Naive thymus-derived CD8-positive, alpha-beta T cell (primary cell): Measurements from ENCODE around the gene MEGF9. TPM values are rescaled to one million over a fixed set of nuclear protein-coding genes. Genes with fewer than 3 reads are reported as not detected.
"Not testable (repeated sequence)": the region's sequence is repeated elsewhere in the genome, so short reads cannot be mapped to it uniquely, and the experiment has no call there.

Experiments used
- ATAC-seq, 2 donors: fragments of 150-1000 bp; cut with Tn5 transposase in 1 of 2; sonication (Bioruptor Pico), chemical (Tn5 transposase) in 1 of 2; 1 replicate in 1 of 2; 2 replicates in 1 of 2; pipeline ENCODE4 v1.10.0; 2021; ENCODE audit warnings: mild to moderate bottlenecking in 2 of 2, moderate library complexity in 2 of 2
- POLR2A ChIA-PET: fragments of 350-600 bp; sonication (Branson Sonifier 250); formaldehyde crosslinking; loops from one replicate; lab custom pipeline; 2021; ENCODE audit warnings: antibody characterized with exemption; lab: Charles Lee
- DNase-seq, 10 donors: peaks; one replicate each; pipeline versions ENCODE4 v3.0.0 to v3.0.0-alpha.2; 2020 to 2022
- H3K27ac Mint-ChIP-seq, 10 donors: one replicate each; pipeline ENCODE4 v1.8.0; 2020 to 2022; ENCODE audit warnings: mild to moderate bottlenecking in 10 of 10, mixed read lengths in 10 of 10, moderate library complexity in 4 of 10, inconsistent platforms in 1 of 10
- H3K27me3 Mint-ChIP-seq, 5 donors: one replicate each; pipeline ENCODE4 v1.8.0; 2021 to 2022; ENCODE audit warnings: mixed read lengths in 5 of 5
- H3K36me3 Mint-ChIP-seq, 3 donors: one replicate each; pipeline ENCODE4 v1.8.0; 2020 to 2022; ENCODE audit warnings: mixed read lengths in 3 of 3, mild to moderate bottlenecking in 2 of 3, inconsistent platforms in 1 of 3
- H3K4me1 Mint-ChIP-seq, 4 donors: one replicate each; pipeline ENCODE4 v1.8.0; 2021 to 2022; ENCODE audit warnings: mixed read lengths in 4 of 4
- H3K4me3 Mint-ChIP-seq, 10 donors: one replicate each; pipeline ENCODE4 v1.8.0; 2020 to 2022; ENCODE audit warnings: mild to moderate bottlenecking in 10 of 10, mixed read lengths in 10 of 10, moderate library complexity in 6 of 10, inconsistent platforms in 1 of 10
- H3K9me3 Mint-ChIP-seq, 9 donors: one replicate each; pipeline ENCODE4 v1.8.0; 2020 to 2022; ENCODE audit warnings: mixed read lengths in 9 of 9, mild to moderate bottlenecking in 3 of 9, inconsistent platforms in 1 of 9, moderate library complexity in 1 of 9
- polyA plus RNA-seq, 3 donors: library from polyadenylated mRNA; unstranded; fragments of 300-500 nt; fragmentation: Illumina TruSeq; gene quantifications; one replicate each; pipeline ENCODE4 v1.2.3, GENCODE V29; 2021
- total RNA-seq, 8 experiments: library from RNA in 2 of 8; stranded (reverse) in 2 of 8; gene quantifications; one replicate each; pipeline ENCODE4 v1.2.3 and lab custom pipeline; 2021 to 2026

MEGF9 gene
- total and polyA plus RNA-seq, 5 experiments from 2014 or later, result 3.0 to 11.1 (median 4.9) TPM

DNA sequence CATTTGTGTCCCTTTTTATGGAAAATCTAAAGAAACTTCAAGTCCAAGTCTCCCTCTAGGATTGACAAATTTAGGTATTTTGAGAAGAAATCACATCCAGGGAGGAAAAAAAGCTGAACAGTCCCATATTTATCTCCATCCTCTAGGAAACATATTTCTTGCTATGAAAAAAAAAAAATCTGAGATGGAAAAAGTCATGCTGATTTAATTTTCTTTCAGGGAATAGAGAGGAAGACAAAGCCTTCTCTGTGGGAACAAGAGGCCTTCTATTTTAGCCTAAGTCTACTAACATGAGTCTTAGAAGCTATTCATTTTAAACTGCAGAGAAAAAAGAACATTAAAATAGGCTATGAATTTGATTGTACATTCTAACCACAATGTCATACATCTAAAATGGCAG, 71.2 kb downstream of the MEGF9 start:
- DNase-seq (no peak), ATAC-seq (no peak)
- H3K9me3 Mint-ChIP-seq, result peaks cover 0 to 5% (median 0%) of the 10 kb centered on the region in 9 donors
- H3K36me3 Mint-ChIP-seq, result peaks cover 5 to 17% (median 15%) of the 10 kb centered on the region in 3 donors
- H3K27ac Mint-ChIP-seq, result no peak overlapping the region
- H3K4me3 Mint-ChIP-seq, result no peak overlapping the region
- peaks cover 0 to 4% (median 0%) of the 10 kb centered on the region in 4 donors for H3K4me1 Mint-ChIP-seq
- POLR2A ChIA-PET, result no interaction called here
- no peaks in the 10 kb centered on the region for H3K27me3 Mint-ChIP-seq

DNA sequence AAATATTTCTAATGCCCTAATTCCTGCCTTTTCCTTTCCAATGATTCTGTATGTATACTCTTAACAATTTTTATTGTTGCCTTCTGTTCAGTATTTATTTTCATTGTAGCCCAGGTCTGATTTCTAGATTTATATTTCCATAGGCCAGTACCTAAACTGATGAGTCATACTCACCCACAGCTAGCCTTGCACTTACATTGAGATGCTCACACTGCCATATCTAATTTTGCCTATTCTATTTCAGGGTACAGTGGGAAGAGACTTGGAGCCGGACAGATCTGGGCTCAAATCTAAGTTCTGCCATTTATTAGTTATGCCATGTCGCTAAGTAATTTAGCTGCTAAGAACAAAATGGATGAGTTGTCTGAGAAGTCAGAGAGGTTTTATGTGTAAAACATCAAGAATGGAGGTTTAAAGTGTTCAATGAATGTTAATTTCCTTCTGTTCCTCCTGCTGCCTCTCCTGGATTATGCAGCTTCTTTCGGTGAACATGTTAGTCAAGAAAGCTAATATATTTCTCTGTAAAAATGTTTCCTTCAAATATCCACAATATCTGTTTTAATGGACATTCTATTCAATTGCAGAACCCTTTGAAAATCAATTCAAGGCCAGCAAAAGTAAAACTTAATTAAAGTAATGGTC, 72.0 kb downstream of the MEGF9 start:
- Mint-ChIP-seq H3K9me3 (peaks cover 0 to 5% (median 0%) of the 10 kb centered on the region in 9 donors), H3K4me1 (peaks cover 0 to 4% (median 0%) of the 10 kb centered on the region in 4 donors), H3K4me3 (no peak overlapping the region), H3K27me3 (no peaks in the 10 kb centered on the region), H3K27ac (no peak overlapping the region), H3K36me3 (peaks cover 5 to 17% (median 15%) of the 10 kb centered on the region in 3 donors)
- DNase-seq (no peak), ATAC-seq (no peak)
- POLR2A ChIA-PET, result interaction anchor here (0.6 kb wide), 1 partner anchor 102 kb away, joined by 5 read pairs; no protein-coding TSS in a partner anchor

GRCh38 chr9:120640874-120641273, 73.4 kb downstream of the MEGF9 start:
- H3K4me3 Mint-ChIP-seq, DNase-seq, H3K9me3 Mint-ChIP-seq, H3K27me3 Mint-ChIP-seq, POLR2A ChIA-PET, H3K27ac Mint-ChIP-seq, ATAC-seq, H3K4me1 Mint-ChIP-seq: not testable (repeated sequence)
- H3K36me3 Mint-ChIP-seq, result peaks cover 10 to 22% (median 14%) of the 10 kb centered on the region in 3 donors

DNA sequence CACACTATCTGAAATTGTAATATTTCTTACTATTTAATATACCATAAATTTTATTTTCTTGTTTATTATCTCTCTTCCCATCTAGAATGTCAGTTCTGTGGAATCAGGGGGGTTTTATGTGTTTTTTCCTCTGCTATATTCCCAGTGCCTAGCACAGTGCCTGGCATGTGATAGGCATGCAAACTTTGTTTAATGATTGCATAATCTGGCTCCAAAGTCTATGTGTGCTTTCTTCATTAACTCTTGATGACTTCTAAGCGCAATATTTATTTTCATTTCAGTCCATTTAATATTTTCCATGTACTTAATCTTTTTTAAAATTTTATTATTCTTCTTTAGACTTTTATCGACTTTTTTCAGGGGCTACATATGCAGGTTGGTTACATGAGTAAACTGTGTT, 73.9 kb downstream of the MEGF9 start:
- H3K27me3 Mint-ChIP-seq, result no peaks in the 10 kb centered on the region
- ATAC-seq (no peak), DNase-seq (no peak)
- H3K9me3 Mint-ChIP-seq, result peaks cover 0 to 11% (median 9%) of the 10 kb centered on the region in 9 donors
- no peak overlapping the region for H3K4me3 Mint-ChIP-seq
- no peak overlapping the region for H3K27ac Mint-ChIP-seq
- POLR2A ChIA-PET, result no interaction called here
- H3K4me1 Mint-ChIP-seq, result no peaks in the 10 kb centered on the region
- peaks cover 15 to 26% (median 16%) of the 10 kb centered on the region in 3 donors for H3K36me3 Mint-ChIP-seq

GRCh38 chr9:120637919-120638318, 76.4 kb downstream of the MEGF9 start:
- H3K36me3 Mint-ChIP-seq, result peaks cover 16 to 26% (median 25%) of the 10 kb centered on the region in 3 donors
- no peak overlapping the region for H3K27ac Mint-ChIP-seq
- ATAC-seq (no peak), DNase-seq (no peak)
- H3K27me3 Mint-ChIP-seq, result no peaks in the 10 kb centered on the region
- POLR2A ChIA-PET, result no interaction called here
- no peaks in the 10 kb centered on the region for H3K4me1 Mint-ChIP-seq
- peaks cover 0 to 20% (median 19%) of the 10 kb centered on the region in 9 donors for H3K9me3 Mint-ChIP-seq
- H3K4me3 Mint-ChIP-seq, result no peak overlapping the region

- ATAC-seq, result no peak
- no peak overlapping the region for H3K4me3 Mint-ChIP-seq
- H3K9me3 Mint-ChIP-seq, result peaks cover 0 to 20% (median 18%) of the 10 kb centered on the region in 9 donors
- no peaks in the 10 kb centered on the region for H3K27me3 Mint-ChIP-seq
- H3K36me3 Mint-ChIP-seq, result peaks cover 12 to 25% (median 22%) of the 10 kb centered on the region in 3 donors
- POLR2A ChIA-PET, result no interaction called here
- H3K4me1 Mint-ChIP-seq, result peaks cover 0 to 1% (median 0%) of the 10 kb centered on the region in 4 donors
- H3K27ac Mint-ChIP-seq, result no peak overlapping the region
- DNase-seq, result no peak
These were observed 77.9 kb downstream of the MEGF9 start for GRCh38 chr9:120636194-120636957.

- Mint-ChIP-seq H3K4me3 (no peak overlapping the region), H3K36me3 (peaks cover 7 to 20% (median 17%) of the 10 kb centered on the region in 3 donors), H3K27me3 (no peaks in the 10 kb centered on the region), H3K4me1 (peaks cover 0 to 1% (median 0%) of the 10 kb centered on the region in 4 donors), H3K9me3 (peaks cover 0 to 20% (median 14%) of the 10 kb centered on the region in 9 donors), H3K27ac (no peak overlapping the region)
- POLR2A ChIA-PET, result no interaction called here
- DNase-seq (no peak), ATAC-seq (no peak)
These were observed 79.3 kb downstream of the MEGF9 start for GRCh38 chr9:120635011-120635410.

- Mint-ChIP-seq H3K36me3 (peaks cover 0 to 10% (median 8%) of the 10 kb centered on the region in 3 donors), H3K27me3 (no peaks in the 10 kb centered on the region), H3K4me3 (no peak overlapping the region), H3K9me3 (peaks cover 0 to 11% (median 8%) of the 10 kb centered on the region in 9 donors), H3K27ac (no peak overlapping the region), H3K4me1 (peaks cover 0 to 1% (median 0%) of the 10 kb centered on the region in 4 donors)
- POLR2A ChIA-PET, result no interaction called here
- DNase-seq (no peak), ATAC-seq (no peak)
These were observed 83.9 kb downstream of the MEGF9 start for GRCh38 chr9:120630333-120630732.

GRCh38 chr9:120628925-120629497, 85.3 kb downstream of the MEGF9 start:
- ATAC-seq, H3K4me3 Mint-ChIP-seq, H3K36me3 Mint-ChIP-seq, H3K27ac Mint-ChIP-seq, DNase-seq, POLR2A ChIA-PET, H3K9me3 Mint-ChIP-seq, H3K27me3 Mint-ChIP-seq, H3K4me1 Mint-ChIP-seq: not testable (repeated sequence)

DNA sequence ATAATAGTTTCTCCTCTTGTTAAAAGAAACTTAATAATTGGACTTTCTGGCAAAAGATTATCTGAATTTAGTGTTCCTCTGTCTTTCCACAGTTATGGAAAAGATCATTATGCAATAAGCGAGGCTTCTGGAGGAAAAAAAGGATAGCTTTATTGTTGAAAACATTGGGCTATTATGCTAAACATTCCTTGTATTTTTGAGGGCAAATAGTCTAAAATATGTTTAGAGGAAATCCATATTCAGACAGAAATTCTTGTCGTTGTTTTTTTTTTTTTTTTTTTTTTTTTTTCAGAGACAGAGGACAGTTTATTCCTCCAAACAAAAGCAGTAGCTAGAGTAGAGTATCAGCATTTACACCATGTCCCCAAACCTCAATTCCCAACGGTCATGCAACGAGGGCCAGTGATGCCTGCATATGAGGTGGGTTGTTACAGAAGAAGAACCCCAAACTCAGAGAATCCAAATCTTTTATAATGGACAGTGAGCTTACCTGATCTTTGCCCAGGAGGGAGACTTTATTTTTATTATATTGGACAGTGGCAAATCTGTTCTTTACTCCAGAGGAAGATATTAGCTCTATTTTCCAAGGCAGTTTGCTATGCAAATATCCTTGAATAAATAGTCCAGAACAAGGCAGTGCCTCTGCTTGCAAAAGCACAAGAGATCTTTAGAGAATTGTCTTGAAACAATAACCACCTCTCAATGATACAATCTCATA, 85.9 kb downstream of the MEGF9 start:
- Mint-ChIP-seq H3K36me3 (peaks cover 0 to 3% (median 0%) of the 10 kb centered on the region in 3 donors), H3K27ac (no peak overlapping the region), H3K9me3 (no peaks in the 10 kb centered on the region), H3K4me1 (peaks cover 0 to 1% (median 0%) of the 10 kb centered on the region in 4 donors), H3K4me3 (no peak overlapping the region), H3K27me3 (no peaks in the 10 kb centered on the region)
- DNase-seq (no peak), ATAC-seq (no peak)
- POLR2A ChIA-PET, result no interaction called here

DNA sequence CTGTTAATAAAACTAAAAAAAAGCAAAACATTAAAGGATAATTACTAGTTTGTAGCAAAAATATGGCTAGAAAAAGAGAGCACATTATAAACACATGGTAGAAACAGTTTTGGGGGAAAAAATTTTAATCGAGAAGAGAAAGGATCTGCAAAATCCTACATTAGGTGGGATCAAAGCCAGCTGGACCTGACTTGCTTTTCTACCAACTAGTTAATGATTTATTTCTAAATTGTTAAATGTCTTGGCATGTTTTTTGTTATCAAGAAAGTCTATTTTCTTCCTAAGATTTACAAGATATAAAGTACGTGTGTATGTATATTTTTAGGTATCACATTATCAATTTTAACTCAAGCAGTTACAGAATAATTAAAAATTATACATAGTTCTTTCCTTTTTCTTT, 87.2 kb downstream of the MEGF9 start:
- Mint-ChIP-seq H3K36me3 (peaks cover 0 to 3% (median 3%) of the 10 kb centered on the region in 3 donors), H3K4me3 (no peak overlapping the region), H3K4me1 (peaks cover 0 to 1% (median 0%) of the 10 kb centered on the region in 4 donors), H3K27me3 (no peaks in the 10 kb centered on the region), H3K9me3 (no peaks in the 10 kb centered on the region), H3K27ac (no peak overlapping the region)
- DNase-seq (no peak), ATAC-seq (no peak)
- POLR2A ChIA-PET, result no interaction called here

DNA sequence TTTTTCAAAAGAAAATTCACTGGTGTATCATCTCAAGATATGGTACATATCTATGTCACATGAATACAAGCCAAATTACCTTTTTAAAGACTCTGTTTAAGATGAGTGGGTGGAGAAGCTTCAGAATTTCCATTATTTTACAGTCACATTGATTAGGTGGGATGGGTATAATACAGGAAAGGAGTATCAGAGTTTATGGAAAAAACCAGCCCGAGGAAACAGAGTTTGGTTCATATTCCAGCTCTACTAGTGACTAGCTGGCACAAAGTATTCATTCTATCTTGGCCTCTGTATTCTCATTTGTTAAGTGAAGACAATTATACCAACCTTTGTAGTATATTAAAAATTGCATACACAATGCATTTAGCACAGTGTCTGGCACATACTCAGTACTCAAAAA, 87.8 kb downstream of the MEGF9 start:
- Mint-ChIP-seq H3K27ac (no peak overlapping the region), H3K4me1 (no peaks in the 10 kb centered on the region), H3K36me3 (peaks cover 0 to 7% (median 3%) of the 10 kb centered on the region in 3 donors), H3K4me3 (no peak overlapping the region), H3K27me3 (no peaks in the 10 kb centered on the region), H3K9me3 (no peaks in the 10 kb centered on the region)
- POLR2A ChIA-PET, result no interaction called here
- no peak for DNase-seq
- ATAC-seq, result no peak
